HEK293 (cell line): ENCODE results near the gene HOXA6.
A peak's percentile ranks its signal among the peaks of the same experiment; 100 is the strongest.

Experiments
- AEBP2 ChIP-seq: fragments of 450-650 bp; formaldehyde crosslinking; IDR thresholded peaks from 2 replicates; pipeline ENCODE4 v1.5.1; 2016; ENCODE audit warnings: missing biosample characterization, missing genetic modification characterization, borderline replicate concordance
- BCL11B ChIP-seq: fragments of 450-650 bp; formaldehyde crosslinking; IDR thresholded peaks from 2 replicates; pipeline ENCODE4 v1.5.1; 2016; ENCODE audit warnings: low read depth, missing biosample characterization, missing genetic modification characterization
- GFI1B ChIP-seq: fragments of 450-650 bp; formaldehyde crosslinking; IDR thresholded peaks from 2 replicates; pipeline ENCODE4 v1.5.1; 2016; ENCODE audit warnings: missing biosample characterization, missing genetic modification characterization
- GLI2 ChIP-seq: fragments of 450-650 bp; formaldehyde crosslinking; IDR thresholded peaks from 2 replicates; pipeline ENCODE4; 2017; ENCODE audit warnings: missing biosample characterization, missing genetic modification characterization, low read depth, borderline replicate concordance
- IKZF3 ChIP-seq: fragments of 450-650 bp; IDR thresholded peaks from 2 replicates; pipeline ENCODE4 v1.5.0; 2018; ENCODE audit warnings: missing biosample characterization, mild to moderate bottlenecking, missing genetic modification characterization, moderate library complexity
- SCRT1 ChIP-seq: fragments of 450-650 bp; formaldehyde crosslinking; IDR thresholded peaks from 2 replicates; pipeline ENCODE4 v1.5.1; 2016; ENCODE audit warnings: missing biosample characterization, missing genetic modification characterization, borderline replicate concordance
- SETDB1 ChIP-seq: IDR thresholded peaks from one replicate; pipeline ENCODE4 v1.6.1; 2017; ENCODE audit warnings: mild to moderate bottlenecking, low read length, moderate library complexity, mixed read lengths; ENCODE audit not compliant: insufficient read length
- TCF7L2 ChIP-seq: IDR thresholded peaks from 2 replicates; pipeline ENCODE4 v1.6.1; 2011; ENCODE audit warnings: low read depth, mild to moderate bottlenecking, inconsistent platforms, low read length, moderate library complexity, borderline replicate concordance
- TSHZ1 ChIP-seq: fragments of 450-650 bp; formaldehyde crosslinking; IDR thresholded peaks from 2 replicates; pipeline ENCODE4 v1.5.1; 2016; ENCODE audit warnings: missing biosample characterization, missing genetic modification characterization, borderline replicate concordance
- ZBTB44 ChIP-seq: fragments of 450-650 bp; IDR thresholded peaks from 2 replicates; pipeline ENCODE4 v1.5.1; 2018; ENCODE audit warnings: missing biosample characterization, mild to moderate bottlenecking, missing genetic modification characterization
- ZFP41 ChIP-seq: fragments of 450-650 bp; formaldehyde crosslinking; IDR thresholded peaks from 2 replicates; pipeline ENCODE4 v1.5.1; 2016; ENCODE audit warnings: missing biosample characterization, missing genetic modification characterization, borderline replicate concordance
- ZNF10 ChIP-seq: fragments of 450-650 bp; formaldehyde crosslinking; IDR thresholded peaks from 2 replicates; pipeline ENCODE4 v1.5.1; 2017; ENCODE audit warnings: missing biosample characterization, missing genetic modification characterization
- ZNF175 ChIP-seq: fragments of 450-650 bp; formaldehyde crosslinking; IDR thresholded peaks from 2 replicates; pipeline ENCODE4 v1.5.1; 2016; ENCODE audit warnings: missing biosample characterization, missing genetic modification characterization
- ZNF18 ChIP-seq: fragments of 450-650 bp; formaldehyde crosslinking; IDR thresholded peaks from 2 replicates; pipeline ENCODE4 v1.5.1; 2016; ENCODE audit warnings: missing biosample characterization, missing genetic modification characterization
- ZNF23 ChIP-seq: fragments of 450-650 bp; formaldehyde crosslinking; IDR thresholded peaks from 2 replicates; pipeline ENCODE4 v1.5.1; 2016; ENCODE audit warnings: missing biosample characterization, missing genetic modification characterization, borderline replicate concordance
- ZNF362 ChIP-seq: fragments of 450-650 bp; formaldehyde crosslinking; IDR thresholded peaks from 2 replicates; pipeline ENCODE4 v1.5.1; 2016; ENCODE audit warnings: missing biosample characterization, missing genetic modification characterization
- ZNF366 ChIP-seq: fragments of 450-650 bp; formaldehyde crosslinking; conservative IDR thresholded peaks from 2 replicates; pipeline ENCODE4 v1.5.1; 2016; ENCODE audit warnings: missing biosample characterization, missing genetic modification characterization
- ZNF394 ChIP-seq: fragments of 450-650 bp; formaldehyde crosslinking; IDR thresholded peaks from 2 replicates; pipeline ENCODE4 v1.5.1; 2016; ENCODE audit warnings: missing biosample characterization, missing genetic modification characterization, mild to moderate bottlenecking, moderate library complexity, borderline replicate concordance
- ZNF513 ChIP-seq: fragments of 450-650 bp; IDR thresholded peaks from 2 replicates; pipeline ENCODE4 v1.5.1; 2018; ENCODE audit warnings: missing biosample characterization, missing genetic modification characterization
- ZNF560 ChIP-seq: fragments of 450-650 bp; formaldehyde crosslinking; IDR thresholded peaks from 2 replicates; pipeline ENCODE4 v1.5.1; 2017; ENCODE audit warnings: missing biosample characterization, missing genetic modification characterization, borderline replicate concordance
- ZNF600 ChIP-seq: fragments of 450-650 bp; formaldehyde crosslinking; IDR thresholded peaks from 2 replicates; pipeline ENCODE4 v1.5.1; 2016; ENCODE audit warnings: missing biosample characterization, missing genetic modification characterization
- ZNF610 ChIP-seq: fragments of 450-650 bp; formaldehyde crosslinking; IDR thresholded peaks from 2 replicates; pipeline ENCODE4 v1.5.1; 2016; ENCODE audit warnings: missing biosample characterization, missing genetic modification characterization, borderline replicate concordance
- ZNF660 ChIP-seq: fragments of 450-650 bp; IDR thresholded peaks from 2 replicates; pipeline ENCODE4 v1.5.1; 2018; ENCODE audit warnings: missing biosample characterization, mild to moderate bottlenecking, missing genetic modification characterization
- ZNF664 ChIP-seq: fragments of 450-650 bp; formaldehyde crosslinking; IDR thresholded peaks from 2 replicates; pipeline ENCODE4 v1.5.1; 2016; ENCODE audit warnings: missing biosample characterization, missing genetic modification characterization
- ZNF747 ChIP-seq: fragments of 450-650 bp; formaldehyde crosslinking; IDR thresholded peaks from 2 replicates; pipeline ENCODE4 v1.5.1; 2016; ENCODE audit warnings: missing biosample characterization, missing genetic modification characterization
- ZSCAN4 ChIP-seq: fragments of 450-650 bp; formaldehyde crosslinking; IDR thresholded peaks from 2 replicates; pipeline ENCODE4 v1.5.1; 2017; ENCODE audit warnings: missing biosample characterization, missing genetic modification characterization
- ZXDB ChIP-seq: fragments of 450-650 bp; formaldehyde crosslinking; IDR thresholded peaks from 2 replicates; pipeline ENCODE4 v1.5.1; 2016; ENCODE audit warnings: missing biosample characterization, missing genetic modification characterization

The HOXA6 gene

GRCh38 chr7:27172823-27173510 lies 25.4 kb upstream of the HOXA6 start (continued):
- TF ChIP-seq GLI2 (tag by site-specific recombination) (no peak), ZNF394 (tag by site-specific recombination) (peak; percentile 56), SCRT1 (no peak), SETDB1 (no peak), ZNF600 (tag by site-specific recombination) (no peak), ZNF366 (tag by site-specific recombination) (peak; percentile 50), ZNF23 (tag by site-specific recombination) (no peak), ZNF610 (tag by site-specific recombination) (no peak), ZXDB (tag by site-specific recombination) (peak; percentile 88), ZNF18 (tag by site-specific recombination) (no peak), ZNF175 (no peak), ZFP41 (tag by site-specific recombination) (no peak), ZSCAN4 (no peak), ZNF362 (tag by site-specific recombination) (peak; percentile 47; the same call in 1 of the 2 replicates), IKZF3 (peak; percentile 81), TSHZ1 (tag by site-specific recombination) (peak; percentile 50; the same call in 1 of the 2 replicates), ZNF660 (tag by site-specific recombination) (no peak), BCL11B (peak; percentile 86; the same call in 1 of the 2 replicates), ZNF10 (tag by site-specific recombination) (no peak), ZBTB44 (tag by site-specific recombination) (no peak), ZNF747 (no peak), GFI1B (no peak), ZNF560 (tag by site-specific recombination) (no peak), ZNF513 (no peak), TCF7L2 (peak; percentile 38; the same call in 1 of the 2 replicates), AEBP2 (tag by site-specific recombination) (no peak), ZNF664 (tag by site-specific recombination) (no peak)
